GM12874 (cell line): ENCODE data around the gene MYT1.

Experiments used
- CTCF ChIP-seq: IDR thresholded peaks from 2 replicates; pipeline ENCODE4 v1.5.1; 2011; ENCODE audit warnings: low read depth, mild to moderate bottlenecking, control low read depth, low read length, moderate library complexity; ENCODE audit not compliant: insufficient read depth

MYT1 gene

GRCh38 chr20:64164123-64164836, at the start of gene MYT1:
TSS of gene MYT1 (plus strand) at chr20:64164452. CDS start at chr20:64198862, 34,410 bp downstream.
- no peak for TF ChIP-seq CTCF

- TF ChIP-seq CTCF, result no peak
These were observed 48.9 kb upstream of the MYT1 start for GRCh38 chr20:64115171-64115911.

- no peak for TF ChIP-seq CTCF
These were observed 48.2 kb upstream of the MYT1 start for GRCh38 chr20:64116016-64116415.

- no peak for TF ChIP-seq CTCF
These were observed 47.5 kb upstream of the MYT1 start for GRCh38 chr20:64116541-64117431.

GRCh38 chr20:64119301-64119680, 45.0 kb upstream of the MYT1 start:
- TF ChIP-seq CTCF, result no peak

- no peak for TF ChIP-seq CTCF
These were observed 44.4 kb upstream of the MYT1 start for GRCh38 chr20:64119681-64120341.
